ENCODE measurements around the gene MAP1LC3B2.

The MAP1LC3B2 gene

DNA sequence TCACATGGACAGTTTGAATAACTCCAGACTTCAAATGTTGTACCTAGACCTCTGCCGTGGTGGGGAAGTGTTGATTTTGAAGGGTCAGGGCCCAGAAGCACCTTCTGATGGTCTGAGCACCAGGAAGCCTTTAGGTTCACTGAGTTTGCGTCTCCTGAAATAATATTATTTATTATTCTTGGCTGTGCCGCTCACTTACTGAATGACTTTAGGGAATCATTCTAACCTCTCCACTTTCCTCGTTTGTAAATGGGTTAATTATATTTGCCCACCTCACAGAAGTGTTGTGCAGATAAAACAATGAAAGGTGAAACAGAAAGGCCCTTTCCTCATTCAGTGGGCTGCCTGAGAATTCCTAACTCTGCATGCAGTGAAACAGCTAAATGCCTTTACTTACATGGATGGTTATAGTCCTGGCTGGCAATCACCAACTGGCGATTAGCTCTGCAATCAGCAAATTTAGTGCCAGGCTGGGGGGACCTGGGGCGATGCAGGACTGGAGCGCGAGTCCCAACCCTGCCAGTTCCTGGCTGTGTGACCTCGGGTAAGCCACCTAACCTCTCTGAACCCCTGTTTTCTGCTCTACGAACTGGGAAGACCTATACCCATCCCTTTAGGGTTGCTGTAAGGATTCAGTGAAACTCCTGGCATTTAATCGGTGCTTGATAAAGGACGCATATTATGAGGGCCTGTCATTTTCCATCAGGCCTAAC lies 57.5 kb downstream of the MAP1LC3B2 start:
- DNase-seq, result no peak

DNA sequence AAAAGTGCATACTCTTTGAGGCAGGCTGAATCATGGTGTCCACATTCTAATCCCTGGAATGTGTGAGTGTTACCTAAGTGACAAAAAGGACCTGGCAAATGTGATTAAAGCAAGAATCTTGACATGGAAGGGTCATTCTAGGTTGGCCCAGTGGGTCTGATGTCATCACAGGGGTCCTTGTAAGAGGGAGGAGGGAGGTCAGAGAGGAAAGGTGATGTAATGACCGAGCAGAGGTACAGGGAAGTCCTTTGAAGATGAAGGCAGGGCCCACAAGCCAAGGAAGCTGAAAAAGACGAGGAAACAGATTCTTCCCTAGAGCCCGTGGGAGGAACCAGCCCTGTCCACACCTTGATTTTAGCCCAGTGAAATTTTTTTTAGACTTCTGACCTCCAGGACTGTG lies 60.1 kb downstream of the MAP1LC3B2 start:
- no peak for DNase-seq

DNA sequence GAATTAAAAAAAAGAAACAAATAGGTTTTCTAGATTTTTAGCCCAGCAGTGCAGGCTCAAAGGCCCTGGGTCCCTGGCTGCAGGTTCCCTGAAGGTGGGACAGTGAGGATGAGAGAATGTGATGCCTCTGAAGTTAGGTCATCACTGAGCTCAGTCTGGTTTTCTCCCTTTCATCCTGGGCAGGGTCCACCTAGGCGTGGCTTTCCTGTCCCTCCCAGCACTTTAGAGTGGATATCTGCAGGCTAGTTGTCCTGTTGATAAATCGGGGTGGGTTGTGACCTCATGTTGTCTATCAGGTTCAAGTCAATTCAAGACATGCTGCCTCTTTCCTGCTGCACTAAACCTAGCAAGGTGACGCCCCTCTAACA lies 60.9 kb downstream of the MAP1LC3B2 start:
- DNase-seq, result no peak

DNA sequence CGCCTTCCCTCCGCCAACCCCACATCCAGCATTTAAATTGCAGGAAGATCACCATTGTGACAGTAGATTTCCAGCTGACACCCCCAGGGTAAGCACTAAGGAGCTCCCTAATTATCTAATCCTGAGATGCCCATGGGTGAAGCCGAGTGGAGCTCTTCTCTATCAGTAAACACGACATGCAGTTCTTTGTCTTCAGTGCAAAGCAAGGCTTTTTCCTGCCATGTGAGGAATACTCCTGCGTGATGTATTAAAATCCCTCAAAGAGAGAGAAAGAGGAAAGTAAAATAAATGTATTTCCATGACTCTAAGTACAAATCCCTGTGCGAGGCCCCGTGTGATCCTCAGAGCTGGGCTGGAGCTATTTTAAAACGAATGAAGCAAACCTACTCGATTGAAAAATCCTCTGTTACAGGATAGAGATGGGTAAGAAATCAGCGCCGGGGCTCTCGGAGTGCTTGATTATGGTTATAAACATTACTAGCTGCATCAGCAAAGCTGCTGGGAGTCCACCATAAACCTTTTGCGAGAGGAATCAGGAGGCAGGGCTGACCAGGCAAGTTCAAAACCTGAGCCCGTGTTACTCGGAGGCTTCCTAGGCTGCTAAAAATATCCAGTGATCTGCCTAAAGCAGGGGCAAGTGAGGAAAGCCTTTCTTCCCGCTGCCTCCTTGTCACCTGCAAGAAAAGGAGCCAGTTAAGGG lies 61.5 kb downstream of the MAP1LC3B2 start:
- no peak for DNase-seq

DNA sequence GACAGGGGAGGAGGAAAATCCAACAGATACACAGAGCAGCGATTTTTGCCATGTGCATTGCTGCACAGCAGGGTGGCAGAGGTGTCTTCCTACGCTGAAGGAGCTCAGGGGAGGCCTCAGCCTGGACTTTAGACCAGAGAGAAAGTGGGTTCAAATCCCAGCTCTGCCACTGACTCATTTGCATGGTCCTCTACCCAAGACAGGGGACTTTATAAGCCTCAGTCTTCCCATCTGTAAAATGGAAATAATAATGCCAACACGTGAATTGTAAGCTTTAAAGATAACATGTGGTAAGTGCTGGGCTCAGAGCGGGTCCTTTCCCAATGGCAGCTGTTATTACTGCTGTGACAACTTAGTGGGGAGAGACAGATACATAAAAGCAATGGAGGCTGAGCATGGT lies 62.0 kb downstream of the MAP1LC3B2 start:
- DNase-seq, result no peak

DNA sequence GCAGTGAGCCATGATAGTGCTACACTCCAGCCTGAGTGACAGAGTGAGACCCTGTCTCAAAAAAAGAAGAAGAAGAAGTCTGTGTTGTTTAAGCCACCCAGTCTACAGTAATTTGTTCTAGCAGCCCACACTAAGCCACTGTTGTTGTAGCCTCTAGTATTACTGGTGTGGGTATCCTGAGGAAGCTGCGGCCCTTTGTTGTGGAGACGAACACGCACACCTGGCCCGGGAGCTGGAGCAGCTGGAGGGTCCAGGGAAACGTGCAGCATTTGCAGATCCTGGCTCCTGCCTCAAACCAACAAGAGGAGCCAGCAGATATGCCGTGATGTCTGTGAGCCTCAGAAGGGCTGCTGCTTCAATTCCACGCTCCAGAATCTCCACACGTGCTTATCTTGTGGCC lies 65.3 kb downstream of the MAP1LC3B2 start:
- DNase-seq, result no peak

DNA sequence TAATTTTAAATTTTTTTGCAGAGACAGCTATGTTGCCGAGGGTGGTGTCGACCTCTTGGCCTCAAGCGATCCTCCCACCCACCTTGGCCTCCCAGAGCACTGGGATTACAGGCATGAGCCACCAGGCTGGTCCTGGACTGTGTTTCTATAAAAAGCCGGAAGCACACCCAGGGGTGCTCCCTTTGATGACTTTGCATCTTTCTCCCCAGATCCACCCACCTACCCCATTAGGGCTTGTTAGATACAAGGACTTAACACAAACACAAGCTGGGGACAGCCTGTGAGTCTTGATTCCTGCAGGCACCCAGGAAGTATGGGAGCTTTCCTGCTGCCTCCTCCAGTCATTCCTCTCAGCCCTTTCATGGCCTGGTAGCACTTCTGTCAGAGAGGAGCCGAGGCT lies 67.0 kb downstream of the MAP1LC3B2 start:
- no peak for DNase-seq
